Stimulated activated naive B cell treated with anti-CD40 and anti-IgM and Interleukin-4, amounts not matched to agents 10 μg/mL and 1 μg/mL and 100 μg/mL, for 72 hours (primary cell): ENCODE measurements around the gene CAB39L.

Experiments
- ATAC-seq, 2 donors: fragments of 150-1000 bp; cut with Tn5 transposase; replicated peaks; 2 replicates each; pipeline ENCODE4 v1.10.0; 2021; ENCODE audit warnings: moderate library complexity in 1 of 2
- DNase-seq: peaks from one replicate; pipeline ENCODE4 v3.0.0; 2021
- H3K27ac Mint-ChIP-seq: one replicate; pipeline ENCODE4 v1.8.0; 2022; ENCODE audit warnings: mild to moderate bottlenecking, mixed read lengths
- H3K27me3 Mint-ChIP-seq, 2 donors: one replicate each; pipeline ENCODE4 v1.8.0; 2022; ENCODE audit warnings: mixed read lengths in 2 of 2
- H3K36me3 Mint-ChIP-seq, 2 donors: one replicate each; pipeline ENCODE4 v1.8.0; 2022; ENCODE audit warnings: mixed read lengths in 2 of 2, mild to moderate bottlenecking in 1 of 2
- H3K4me1 Mint-ChIP-seq, 2 donors: one replicate each; pipeline ENCODE4 v1.8.0; 2022; ENCODE audit warnings: mixed read lengths in 2 of 2, mild to moderate bottlenecking in 1 of 2
- H3K4me3 Mint-ChIP-seq, 2 donors: one replicate each; pipeline ENCODE4 v1.8.0; 2022; ENCODE audit warnings: mild to moderate bottlenecking in 2 of 2, mixed read lengths in 2 of 2, moderate library complexity in 1 of 2
- H3K9me3 Mint-ChIP-seq, 2 donors: one replicate each; pipeline ENCODE4 v1.8.0; 2022; ENCODE audit warnings: mixed read lengths in 2 of 2, mild to moderate bottlenecking in 1 of 2

CAB39L gene

DNA sequence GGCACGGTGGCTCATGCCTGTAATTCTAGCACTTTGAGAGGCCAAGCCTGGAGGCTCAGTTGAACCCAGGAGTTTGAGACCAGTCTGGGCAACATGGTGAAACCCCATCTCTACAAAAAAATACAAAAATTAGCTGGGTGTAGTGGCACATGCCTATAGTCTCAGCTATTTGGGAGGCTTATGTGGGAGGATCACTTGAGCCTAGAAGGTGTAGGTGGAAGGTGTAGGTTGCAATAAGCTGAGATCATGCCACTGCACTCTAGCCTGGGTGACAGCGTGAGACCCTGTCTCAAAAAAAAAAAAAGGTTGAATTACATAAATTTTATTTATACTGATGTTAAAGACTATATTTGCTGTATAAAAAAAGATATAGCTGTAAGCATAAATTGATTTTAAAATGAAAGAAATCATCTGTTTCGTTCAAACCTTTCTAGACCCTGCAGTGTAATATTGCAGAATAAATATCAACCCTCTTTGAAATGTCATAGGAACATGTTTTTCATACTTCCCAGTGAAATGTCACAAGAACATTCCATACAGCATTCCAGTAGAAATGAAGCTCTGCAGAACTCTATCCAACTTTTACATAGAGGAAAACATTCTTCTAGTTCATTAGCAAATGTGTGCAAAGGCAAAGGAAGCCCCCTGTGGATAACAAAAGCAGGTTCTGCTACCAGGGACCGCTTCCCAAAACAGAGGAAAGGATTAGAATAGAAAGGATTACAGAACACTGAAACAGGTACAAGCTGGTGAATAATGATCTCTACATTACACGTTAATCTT lies 76.0 kb downstream of the CAB39L start:
- H3K4me1 Mint-ChIP-seq = peaks cover 7 to 21% of the 10 kb centered on the region in 2 donors
- H3K9me3 Mint-ChIP-seq = peaks cover 9 to 14% of the 10 kb centered on the region in 2 donors
- ATAC-seq (no peak), DNase-seq (no peak)
- H3K27me3 Mint-ChIP-seq = no peaks in the 10 kb centered on the region
- H3K4me3 Mint-ChIP-seq = no peak overlapping the region
- no peak overlapping the region for H3K27ac Mint-ChIP-seq
- peaks cover 18 to 24% of the 10 kb centered on the region in 2 donors for H3K36me3 Mint-ChIP-seq

DNA sequence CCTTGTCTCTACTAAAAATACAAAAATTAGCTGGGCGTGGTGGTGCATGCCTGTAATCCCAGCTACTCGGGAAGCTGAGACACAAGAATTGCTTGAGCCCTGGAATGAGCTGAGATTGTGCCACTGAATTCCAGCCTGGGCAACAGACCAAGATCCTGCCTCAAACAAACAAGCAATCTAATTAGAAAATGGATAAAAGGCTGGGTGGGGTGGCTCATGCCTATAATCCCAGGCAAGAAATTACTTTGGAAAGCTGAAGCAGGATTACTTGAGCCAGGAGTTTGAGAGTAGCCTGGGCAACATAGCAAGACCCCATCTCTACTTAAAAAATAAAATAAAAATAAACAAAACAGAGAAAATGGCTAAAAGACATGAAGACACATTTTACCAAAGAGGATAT lies 77.0 kb downstream of the CAB39L start:
- peaks cover 12 to 14% of the 10 kb centered on the region in 2 donors for H3K9me3 Mint-ChIP-seq
- DNase-seq (no peak), ATAC-seq (no peak)
- H3K27me3 Mint-ChIP-seq = no peaks in the 10 kb centered on the region
- peaks cover 23 to 31% of the 10 kb centered on the region in 2 donors for H3K36me3 Mint-ChIP-seq
- H3K27ac Mint-ChIP-seq = no peak overlapping the region
- peaks cover 1 to 11% of the 10 kb centered on the region in 2 donors for H3K4me1 Mint-ChIP-seq
- no peak overlapping the region for H3K4me3 Mint-ChIP-seq

DNA sequence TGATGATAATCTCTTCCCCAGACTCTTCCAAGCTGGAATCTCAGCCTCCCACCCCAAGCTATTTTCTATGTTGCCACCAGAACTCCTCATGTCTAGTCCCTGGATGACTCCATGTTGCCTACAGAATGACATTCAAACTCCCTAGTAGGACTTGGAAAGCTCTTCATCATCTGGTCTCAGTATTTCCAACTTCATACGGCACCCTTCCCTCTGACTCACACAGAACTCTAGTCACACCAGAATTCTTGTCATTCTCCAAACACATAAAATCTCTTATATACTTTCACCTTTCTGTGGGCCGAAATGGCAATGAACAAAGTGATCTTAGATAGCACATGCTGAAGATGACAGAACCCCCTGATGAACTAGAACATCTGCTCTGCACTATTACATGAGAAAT lies 86.2 kb downstream of the CAB39L start:
- Mint-ChIP-seq H3K9me3 (peaks cover 0 to 3% of the 10 kb centered on the region in 2 donors), H3K36me3 (peaks cover 6 to 24% of the 10 kb centered on the region in 2 donors), H3K4me1 (no peaks in the 10 kb centered on the region), H3K27ac (no peak overlapping the region), H3K4me3 (no peak overlapping the region), H3K27me3 (no peaks in the 10 kb centered on the region)
- DNase-seq (no peak), ATAC-seq (no peak)

DNA sequence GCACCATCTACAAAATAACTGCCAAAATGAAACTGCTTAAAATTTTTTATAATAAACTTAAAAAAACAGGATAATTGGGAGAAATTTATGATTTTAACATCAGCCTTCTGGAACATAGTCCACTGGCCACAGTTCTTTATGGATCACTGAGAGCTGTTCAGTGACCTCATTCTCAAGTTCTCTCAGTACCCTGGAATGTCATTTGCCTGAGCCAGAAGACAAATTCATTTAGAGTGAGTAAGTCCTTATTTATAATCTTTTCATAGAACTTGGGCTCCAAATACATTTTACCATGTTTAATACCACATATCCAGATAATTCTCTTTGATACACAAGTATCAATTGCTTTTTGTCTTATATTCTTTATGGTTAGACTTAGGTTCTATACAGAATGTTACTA lies 87.6 kb downstream of the CAB39L start:
- Mint-ChIP-seq H3K4me3 (no peak overlapping the region), H3K27me3 (no peaks in the 10 kb centered on the region), H3K36me3 (peaks cover 1 to 18% of the 10 kb centered on the region in 2 donors), H3K4me1 (no peaks in the 10 kb centered on the region), H3K9me3 (no peaks in the 10 kb centered on the region), H3K27ac (no peak overlapping the region)
- ATAC-seq (no peak), DNase-seq (no peak)

DNA sequence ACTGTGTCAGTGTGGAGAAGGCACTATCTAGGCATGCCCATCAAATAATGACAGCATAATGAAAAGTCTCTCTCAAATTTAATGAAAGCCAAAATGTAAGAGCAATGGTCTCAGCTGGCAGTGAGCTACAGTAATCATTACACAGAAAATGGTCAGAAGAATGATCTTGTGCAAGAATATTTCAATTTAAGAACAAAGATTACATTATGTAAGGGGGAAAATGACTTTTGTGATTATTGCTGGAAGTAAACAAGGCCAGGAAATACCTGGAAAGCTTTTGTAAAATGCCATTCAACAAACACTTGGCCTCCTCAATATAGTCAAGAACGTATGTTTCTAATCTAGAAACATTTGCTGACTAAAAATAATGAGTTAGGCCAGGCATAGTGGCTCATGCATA lies 89.1 kb downstream of the CAB39L start:
- Mint-ChIP-seq H3K27me3 (no peaks in the 10 kb centered on the region), H3K9me3 (no peaks in the 10 kb centered on the region), H3K4me1 (no peaks in the 10 kb centered on the region), H3K4me3 (no peak overlapping the region), H3K27ac (no peak overlapping the region), H3K36me3 (peaks cover 3 to 16% of the 10 kb centered on the region in 2 donors)
- no peak for ATAC-seq
- DNase-seq = no peak

DNA sequence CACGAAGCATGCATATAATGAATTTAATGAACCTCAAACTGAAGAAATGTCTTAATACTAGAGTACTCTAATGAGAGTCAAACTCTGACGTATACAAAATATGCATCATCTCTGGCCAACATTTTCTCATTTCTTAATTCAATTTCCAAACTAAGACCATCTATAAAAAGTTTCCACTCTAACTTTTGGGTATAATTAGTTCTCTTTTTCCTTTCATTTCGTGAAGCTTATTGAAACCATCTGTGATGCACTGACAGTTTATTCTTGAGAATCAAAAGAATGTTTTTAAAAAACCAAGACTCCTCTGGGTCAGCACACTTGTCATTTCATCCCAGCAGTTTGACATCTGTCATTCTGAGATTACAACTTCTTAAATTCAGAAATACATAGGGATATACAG lies 90.0 kb downstream of the CAB39L start:
- Mint-ChIP-seq H3K9me3 (no peaks in the 10 kb centered on the region), H3K27ac (no peak overlapping the region), H3K27me3 (no peaks in the 10 kb centered on the region), H3K4me1 (no peaks in the 10 kb centered on the region), H3K4me3 (no peak overlapping the region), H3K36me3 (peaks cover 4 to 17% of the 10 kb centered on the region in 2 donors)
- DNase-seq = no peak
- ATAC-seq = no peak

DNA sequence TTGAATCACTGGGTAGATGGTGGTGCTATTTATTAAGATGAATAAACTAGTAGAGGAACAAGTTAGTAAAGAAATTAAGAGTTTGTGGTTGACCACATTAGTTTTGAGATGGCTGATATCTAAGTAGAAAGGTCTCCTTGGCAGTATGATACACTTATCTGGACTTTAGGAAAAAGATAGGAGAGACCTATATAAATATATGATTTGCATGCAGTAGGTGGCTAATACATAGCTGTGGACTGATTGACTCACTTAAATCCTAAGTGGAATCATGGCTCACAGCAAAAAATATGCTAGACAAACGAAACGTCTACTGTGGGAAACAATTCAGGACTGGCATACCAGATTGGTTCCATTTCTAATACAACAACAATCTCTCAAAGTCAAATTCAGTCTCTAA lies 92.0 kb downstream of the CAB39L start:
- peaks cover 0 to 2% of the 10 kb centered on the region in 2 donors for H3K9me3 Mint-ChIP-seq
- H3K4me1 Mint-ChIP-seq = no peaks in the 10 kb centered on the region
- H3K4me3 Mint-ChIP-seq = no peak overlapping the region
- H3K36me3 Mint-ChIP-seq = peaks cover 12% of the 10 kb centered on the region in 2 donors
- no peaks in the 10 kb centered on the region for H3K27me3 Mint-ChIP-seq
- ATAC-seq = no peak
- H3K27ac Mint-ChIP-seq = no peak overlapping the region
- DNase-seq = no peak

DNA sequence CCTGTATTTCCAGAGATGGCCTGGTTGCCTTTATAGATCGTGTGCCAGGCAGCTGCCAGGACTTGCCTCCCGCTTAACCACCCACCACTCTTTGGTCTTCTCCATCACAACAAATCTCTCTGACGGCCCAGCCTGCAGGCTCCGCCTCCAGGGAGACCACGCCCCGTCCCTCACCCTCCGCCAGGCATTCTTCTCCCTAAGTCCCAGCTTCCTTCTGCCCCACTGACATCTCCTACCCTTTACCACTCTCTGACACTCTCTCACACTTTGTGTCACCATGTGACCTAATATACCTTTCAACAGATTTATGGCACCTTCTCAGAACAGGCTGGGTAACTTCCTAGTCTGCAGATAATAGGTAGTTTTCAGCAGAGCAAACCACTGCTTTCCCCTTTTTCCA lies 95.1 kb downstream of the CAB39L start:
- Mint-ChIP-seq H3K4me3 (no peak overlapping the region), H3K9me3 (peaks cover 0 to 2% of the 10 kb centered on the region in 2 donors), H3K27ac (no peak overlapping the region), H3K36me3 (peaks cover 8 to 11% of the 10 kb centered on the region in 2 donors), H3K4me1 (no peaks in the 10 kb centered on the region), H3K27me3 (no peaks in the 10 kb centered on the region)
- DNase-seq (no peak), ATAC-seq (no peak)

DNA sequence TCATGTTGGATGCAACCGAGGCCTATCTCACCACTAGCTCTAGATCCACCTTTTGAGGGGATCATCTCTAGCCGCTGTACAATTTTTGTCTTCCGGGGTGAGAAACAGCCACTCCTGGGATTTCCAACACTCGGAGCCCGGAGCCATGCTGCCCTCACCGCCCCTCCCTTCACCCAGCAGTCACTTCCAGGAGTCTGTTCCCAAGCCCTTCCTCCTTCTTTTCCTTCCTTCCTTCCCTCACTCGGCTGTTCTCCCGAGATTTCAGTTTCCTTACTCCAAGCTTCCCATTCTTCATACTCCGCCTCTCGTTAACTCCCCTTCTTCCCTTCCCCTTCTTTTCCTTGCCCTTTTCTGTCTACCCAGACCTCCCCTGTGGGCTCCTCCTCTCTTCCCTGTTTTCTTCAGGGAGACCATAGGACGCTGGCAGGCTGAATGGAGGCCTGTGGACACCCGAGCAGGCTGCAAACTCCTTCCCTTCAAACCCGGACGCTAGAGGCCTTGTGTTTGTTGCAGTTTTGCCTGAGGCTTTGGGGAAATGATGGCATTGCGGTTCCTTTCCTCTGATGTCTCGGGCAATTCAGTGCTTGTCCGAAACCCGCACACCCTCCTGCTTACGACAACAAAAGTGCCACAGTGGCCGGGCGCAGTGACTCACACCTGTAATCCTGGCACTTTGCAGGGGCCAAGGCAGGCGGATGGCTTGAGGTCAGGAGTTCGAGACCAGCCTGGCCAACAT lies 96.0 kb downstream of the CAB39L start:
- no peak for DNase-seq
- Mint-ChIP-seq H3K36me3 (peaks cover 11 to 13% of the 10 kb centered on the region in 2 donors), H3K27me3 (no peaks in the 10 kb centered on the region), H3K4me1 (no peaks in the 10 kb centered on the region), H3K9me3 (peaks cover 0 to 2% of the 10 kb centered on the region in 2 donors), H3K4me3 (no peak overlapping the region), H3K27ac (no peak overlapping the region)
- ATAC-seq = no peak

DNA sequence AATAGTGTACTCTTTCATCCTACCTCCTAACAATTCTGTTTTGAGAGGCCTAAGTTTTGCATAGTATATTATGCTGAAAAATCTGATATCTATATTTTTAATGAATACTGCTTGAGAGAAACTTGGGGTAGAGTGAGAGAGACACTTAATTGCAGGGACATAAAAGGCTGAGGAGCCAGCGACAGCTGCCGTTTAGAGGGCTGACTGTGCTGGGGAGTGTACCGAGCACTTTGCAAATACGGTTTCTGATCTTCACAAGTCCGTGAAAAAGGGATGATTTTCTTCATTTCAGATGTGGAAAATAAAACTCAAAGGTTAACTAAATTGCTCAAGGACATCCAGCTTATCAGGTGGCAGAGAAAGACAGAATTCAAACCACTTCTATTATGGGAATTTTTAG lies 97.4 kb downstream of the CAB39L start:
- DNase-seq (no peak), ATAC-seq (no peak)
- Mint-ChIP-seq H3K27me3 (no peaks in the 10 kb centered on the region), H3K9me3 (peaks cover 0 to 2% of the 10 kb centered on the region in 2 donors), H3K4me3 (no peak overlapping the region), H3K4me1 (no peaks in the 10 kb centered on the region), H3K27ac (no peak overlapping the region), H3K36me3 (peaks cover 11 to 13% of the 10 kb centered on the region in 2 donors)

DNA sequence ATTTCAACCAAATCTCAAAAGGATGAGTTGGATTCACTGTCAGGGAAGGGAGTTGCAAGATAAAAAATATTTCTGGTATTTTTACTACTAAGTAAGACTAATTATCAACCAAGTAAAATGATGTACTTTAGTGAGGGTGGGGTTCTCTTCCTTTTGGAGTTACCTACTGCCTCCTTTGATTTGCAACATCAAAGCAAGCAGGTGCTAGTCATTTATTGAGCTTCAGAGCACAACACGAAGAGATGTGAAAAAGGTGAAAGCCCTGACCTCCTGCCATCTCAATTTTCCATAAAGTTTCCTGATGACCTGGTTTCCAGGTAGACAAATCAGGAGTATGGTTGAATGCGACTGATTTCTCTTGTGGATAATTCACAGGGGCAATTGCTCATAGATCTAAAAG lies 100.1 kb downstream of the CAB39L start:
- H3K36me3 Mint-ChIP-seq = peaks cover 8 to 11% of the 10 kb centered on the region in 2 donors
- no peaks in the 10 kb centered on the region for H3K27me3 Mint-ChIP-seq
- H3K27ac Mint-ChIP-seq = no peak overlapping the region
- ATAC-seq (no peak), DNase-seq (no peak)
- no peak overlapping the region for H3K4me3 Mint-ChIP-seq
- peaks cover 0 to under 1% of the 10 kb centered on the region in 2 donors for H3K9me3 Mint-ChIP-seq
- H3K4me1 Mint-ChIP-seq = no peaks in the 10 kb centered on the region

DNA sequence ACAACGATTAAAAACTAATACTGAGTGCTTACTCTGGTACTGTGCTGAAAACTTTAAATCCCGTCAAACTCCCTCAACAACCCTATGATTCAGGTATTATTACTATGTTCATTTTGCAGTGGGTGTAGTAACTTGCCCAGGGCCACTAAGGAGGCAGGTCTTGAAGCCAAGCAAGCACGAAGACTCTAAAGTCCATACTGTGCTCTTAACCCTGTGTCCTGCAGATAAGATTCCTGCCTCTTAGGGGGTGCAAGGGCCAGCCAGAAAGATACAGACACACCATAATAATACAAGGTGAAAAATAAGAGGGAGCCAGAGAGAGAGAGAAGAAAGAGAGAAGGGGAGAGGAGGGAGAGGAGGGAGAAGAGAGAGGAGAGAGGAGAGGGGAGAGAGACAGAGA lies 100.6 kb downstream of the CAB39L start:
- Mint-ChIP-seq H3K27ac (no peak overlapping the region), H3K36me3 (peaks cover 5 to 9% of the 10 kb centered on the region in 2 donors), H3K27me3 (no peaks in the 10 kb centered on the region), H3K9me3 (no peaks in the 10 kb centered on the region), H3K4me3 (no peak overlapping the region), H3K4me1 (no peaks in the 10 kb centered on the region)
- ATAC-seq (no peak), DNase-seq (no peak)

DNA sequence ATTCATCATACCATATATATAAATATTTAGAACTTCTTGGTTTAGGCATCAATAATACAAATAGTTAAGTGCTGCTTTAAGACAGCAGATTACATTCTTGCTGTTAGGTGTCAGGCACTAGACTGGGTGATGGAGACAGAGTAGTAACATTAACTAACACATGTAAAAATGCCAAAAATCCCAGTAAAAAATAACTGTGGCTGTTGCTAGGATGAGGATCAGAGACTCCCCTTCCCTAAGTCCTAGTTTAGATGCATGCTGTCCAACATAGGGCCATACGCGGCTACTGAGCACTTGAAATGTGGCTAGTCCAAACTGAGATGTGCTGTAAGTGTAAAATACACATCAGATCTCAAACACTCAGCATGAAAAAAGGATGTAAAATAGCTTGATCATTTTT lies 101.4 kb downstream of the CAB39L start:
- no peaks in the 10 kb centered on the region for H3K9me3 Mint-ChIP-seq
- H3K27me3 Mint-ChIP-seq = no peaks in the 10 kb centered on the region
- H3K27ac Mint-ChIP-seq = no peak overlapping the region
- H3K4me3 Mint-ChIP-seq = no peak overlapping the region
- H3K4me1 Mint-ChIP-seq = no peaks in the 10 kb centered on the region
- DNase-seq = no peak
- peaks cover 2 to 9% of the 10 kb centered on the region in 2 donors for H3K36me3 Mint-ChIP-seq
- no peak for ATAC-seq

DNA sequence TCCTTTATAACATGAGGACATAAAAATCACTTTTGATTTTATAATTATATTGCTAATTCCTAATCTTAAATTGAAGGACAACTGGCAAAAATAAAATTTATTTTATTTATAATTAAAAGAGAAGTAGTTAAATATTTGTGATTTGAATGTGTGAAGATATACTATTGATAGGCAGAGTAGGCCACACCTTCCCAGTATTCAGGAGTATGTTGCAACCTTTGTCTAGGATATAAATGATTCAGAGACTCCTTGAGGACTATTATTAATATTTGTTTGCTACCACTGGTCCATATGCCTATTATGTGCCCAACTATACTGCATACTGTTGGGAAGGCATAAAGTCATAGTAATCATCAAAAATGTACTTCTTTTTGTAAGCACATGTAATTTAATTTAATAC lies 101.9 kb downstream of the CAB39L start:
- H3K9me3 Mint-ChIP-seq = no peaks in the 10 kb centered on the region

DNA sequence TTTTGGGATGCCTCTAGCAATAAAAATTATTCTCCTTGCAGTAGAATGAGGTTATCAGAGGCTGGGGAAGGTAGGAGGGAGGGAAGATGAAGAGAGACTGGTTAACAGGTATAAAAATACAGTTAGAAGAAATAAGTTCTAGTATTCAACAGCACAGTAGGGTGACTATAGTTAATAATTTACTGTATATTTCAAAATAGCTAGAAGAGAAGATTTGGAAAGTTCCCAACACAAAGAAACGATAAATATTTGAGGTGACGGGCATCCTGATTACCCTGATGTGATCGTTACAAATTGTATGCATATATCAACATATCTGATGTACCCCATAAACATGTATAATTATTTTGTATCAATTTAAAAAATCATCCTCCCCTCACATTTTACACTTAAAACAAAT lies 102.3 kb downstream of the CAB39L start:
- no peaks in the 10 kb centered on the region for H3K27me3 Mint-ChIP-seq
- H3K4me3 Mint-ChIP-seq = no peak overlapping the region

More for the DNA sequence above, 101.9 kb downstream of the CAB39L start:
- ATAC-seq (no peak), DNase-seq (no peak)
- Mint-ChIP-seq H3K4me3 (no peak overlapping the region), H3K27me3 (no peaks in the 10 kb centered on the region), H3K36me3 (peaks cover 2 to 9% of the 10 kb centered on the region in 2 donors), H3K4me1 (no peaks in the 10 kb centered on the region), H3K27ac (no peak overlapping the region)

More for the DNA sequence above, 102.3 kb downstream of the CAB39L start:
- no peaks in the 10 kb centered on the region for H3K4me1 Mint-ChIP-seq
- DNase-seq = no peak
- peaks cover 2 to 9% of the 10 kb centered on the region in 2 donors for H3K36me3 Mint-ChIP-seq
- no peaks in the 10 kb centered on the region for H3K9me3 Mint-ChIP-seq
- no peak overlapping the region for H3K27ac Mint-ChIP-seq
- no peak for ATAC-seq
